GM21423 (cell line): ENCODE measurements around the gene ZMYM2.

Experiments
- ATAC-seq: cut with Tn5 transposase; IDR thresholded peaks from one replicate; pipeline ENCODE4 v1.9.1; 2021; ENCODE audit warnings: mild to moderate bottlenecking, moderate library complexity; ENCODE audit not compliant: unreplicated experiment

The ZMYM2 gene

DNA sequence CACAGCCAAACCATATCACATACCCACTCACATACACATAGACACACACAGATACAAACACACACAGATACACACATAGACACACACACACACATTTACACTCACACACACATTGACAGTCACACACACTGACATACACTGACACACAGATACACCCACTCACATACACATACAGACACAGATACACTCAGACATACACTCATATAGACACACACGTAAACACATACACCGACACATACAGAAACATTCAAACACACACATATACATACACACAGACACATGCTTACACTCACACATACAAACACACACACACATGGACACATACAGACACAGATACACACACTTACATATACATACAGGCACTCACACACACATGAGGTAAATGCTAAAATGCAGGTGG is 172.1 kb downstream of the ZMYM2 start:
- ATAC-seq = no peak

- ATAC-seq = no peak
These were observed 172.7 kb downstream of the ZMYM2 start for GRCh38 chr13:20131057-20131832.

DNA sequence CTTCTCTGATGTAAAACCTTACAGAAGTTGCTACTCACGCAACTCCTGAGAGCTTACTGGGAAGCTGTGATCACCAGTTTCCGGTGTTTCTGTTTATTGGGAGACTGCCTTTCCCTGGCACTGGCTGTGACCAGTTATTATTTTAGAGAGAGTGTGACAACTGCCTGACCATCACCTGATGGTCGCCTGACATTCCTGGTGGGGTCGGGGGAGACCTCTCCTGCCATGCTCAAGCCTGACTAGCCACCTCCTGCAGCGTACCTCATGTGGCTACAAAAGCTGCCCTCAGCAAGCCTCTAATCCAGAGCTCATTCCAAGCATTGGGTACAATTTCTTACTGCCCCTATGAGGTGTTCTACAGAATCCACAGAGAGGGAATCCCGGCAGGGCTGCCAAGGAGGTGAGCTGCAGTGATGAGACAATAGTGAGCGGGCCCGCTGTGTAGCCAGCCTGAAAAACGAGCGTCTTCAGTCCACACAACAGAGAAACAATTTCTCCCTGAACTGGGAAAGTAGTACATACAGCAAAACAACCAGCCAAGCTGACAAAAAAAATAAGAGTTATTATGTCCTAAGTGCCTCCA is 173.6 kb downstream of the ZMYM2 start:
- no peak for ATAC-seq

GRCh38 chr13:20134732-20135131 is 176.2 kb downstream of the ZMYM2 start:
- no peak for ATAC-seq

DNA sequence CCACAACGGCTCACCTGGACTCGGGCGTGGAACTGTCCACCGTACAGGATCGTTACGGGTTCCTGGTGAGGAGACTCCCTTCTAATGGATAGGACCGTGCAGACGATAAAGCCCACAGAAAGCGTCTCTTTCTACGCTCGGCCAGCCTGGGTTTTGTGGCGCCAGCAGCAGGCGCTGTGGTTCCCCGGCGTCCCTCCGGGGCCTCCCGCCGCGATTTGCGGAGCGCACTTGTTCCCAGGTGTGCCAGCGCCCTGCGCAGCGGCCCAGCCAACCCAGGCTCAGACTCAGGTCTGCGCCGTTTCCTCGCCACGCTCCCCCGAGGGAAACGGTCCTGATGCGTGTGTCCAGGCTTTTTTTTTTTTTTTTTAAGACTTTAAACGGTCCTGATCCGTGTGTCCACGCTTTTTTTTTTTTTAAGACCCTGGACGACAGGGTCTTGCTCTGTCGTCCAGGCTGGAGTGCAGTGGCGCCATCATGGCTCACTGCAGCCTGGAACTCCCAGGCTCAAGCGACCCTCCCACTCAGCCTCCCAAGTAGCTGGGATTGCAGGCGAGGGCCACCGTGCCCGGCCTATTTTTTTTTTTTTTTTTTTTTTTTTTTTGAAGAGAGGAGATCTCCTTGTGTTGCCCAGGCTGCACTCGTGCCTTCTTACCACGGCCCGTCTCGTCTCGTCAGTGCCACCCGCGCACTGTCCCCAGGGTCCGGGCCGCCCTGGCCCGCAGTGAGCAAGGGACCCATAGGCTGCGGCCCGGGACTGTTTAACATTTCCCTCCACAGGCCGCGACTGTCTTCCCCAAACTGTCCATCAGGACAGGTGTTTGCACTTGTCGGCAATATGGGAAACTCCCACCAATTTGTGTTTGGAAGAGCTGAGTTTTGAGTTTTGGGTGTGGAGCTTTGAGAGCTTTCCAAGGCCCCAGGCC is 178.5 kb downstream of the ZMYM2 start:
- ATAC-seq = no peak

GRCh38 chr13:20137875-20138274 is 179.3 kb downstream of the ZMYM2 start:
- ATAC-seq = no peak

DNA sequence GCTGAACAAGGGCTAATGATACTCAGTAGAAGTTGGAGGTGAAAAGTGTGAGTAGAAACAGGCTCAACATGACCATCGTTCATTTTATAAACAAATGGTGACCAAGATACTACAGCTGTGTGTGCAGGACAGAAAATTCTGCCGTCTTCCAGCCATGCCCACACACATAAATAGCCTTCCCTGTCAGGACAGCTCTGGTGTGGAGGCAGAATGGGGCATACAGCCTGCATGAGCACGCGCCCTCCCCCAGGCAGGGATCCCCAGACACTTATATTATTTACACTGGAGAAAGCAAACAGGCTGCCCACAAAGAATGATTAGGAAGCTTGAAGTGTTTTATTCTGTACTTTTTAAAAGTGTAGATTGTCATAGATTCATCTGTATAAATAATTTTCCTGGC is 182.0 kb downstream of the ZMYM2 start:
- no peak for ATAC-seq
